NCI-H69 (cell line): ENCODE measurements around the gene THADA.
A peak's percentile ranks its signal among the peaks of the same experiment; 100 is the strongest.
"Not testable (repeated sequence)": the region's sequence is repeated elsewhere in the genome, so short reads cannot be mapped to it uniquely, and the experiment has no call there.

Experiments used
- DNase-seq: peaks from one replicate; lab custom pipeline; 2025; lab: John Stamatoyannopoulos, UW

Gene THADA

GRCh38 chr2:43595603-43596412, at the start of gene THADA:
TSS of gene THADA (minus strand) at chr2:43596038. CDS start at chr2:43592392, 3,646 bp downstream.
- peak; percentile 98 for DNase-seq

DNA sequence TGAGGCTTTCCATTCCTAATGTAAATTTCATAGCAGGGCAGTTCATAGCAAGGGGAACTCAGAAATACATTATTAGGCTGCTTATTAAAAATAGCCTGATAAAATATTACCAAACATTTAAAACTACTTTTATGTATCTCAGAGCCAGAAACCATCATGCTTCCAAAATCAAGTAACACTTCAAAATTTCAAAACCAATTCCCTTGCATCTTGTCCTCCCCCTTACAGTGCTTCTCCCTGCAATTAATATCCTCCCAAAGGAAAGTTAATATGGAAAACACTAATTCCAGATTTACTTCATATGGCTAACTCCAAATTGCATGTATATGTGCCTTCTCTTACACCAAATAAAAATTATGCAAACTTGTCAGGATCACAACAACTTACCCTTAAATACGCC, 47.8 kb upstream of the THADA start:
- no peak for DNase-seq

- DNase-seq: no peak
These were observed 46.5 kb upstream of the THADA start for GRCh38 chr2:43642363-43642762.

GRCh38 chr2:43637030-43637803, 41.4 kb upstream of the THADA start, which contains the start of gene PLEKHH2:
TSS of gene PLEKHH2 (plus strand) at chr2:43637260. CDS start at chr2:43644674, 7,414 bp downstream.
- DNase-seq: peak; percentile 79

DNA sequence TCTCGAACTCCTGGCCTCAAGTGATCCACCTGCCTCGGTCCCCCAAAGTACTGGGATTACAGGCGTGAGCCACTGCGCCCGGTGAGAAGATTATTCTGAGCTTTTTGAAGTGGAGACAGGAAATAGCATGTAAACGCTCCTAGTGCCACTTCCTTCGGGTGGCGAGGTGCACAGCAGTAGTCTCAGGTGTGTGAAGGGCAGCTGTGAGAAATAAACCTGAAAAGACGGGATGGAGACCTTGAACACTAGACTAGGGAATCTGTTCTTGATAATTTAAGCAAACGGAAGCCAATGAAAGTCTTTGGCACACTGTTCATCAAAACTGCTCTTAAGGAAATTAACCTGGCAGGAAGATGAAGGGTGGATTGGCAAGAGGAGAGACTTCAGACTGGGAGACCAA, 40.8 kb upstream of the THADA start:
- DNase-seq: no peak

DNA sequence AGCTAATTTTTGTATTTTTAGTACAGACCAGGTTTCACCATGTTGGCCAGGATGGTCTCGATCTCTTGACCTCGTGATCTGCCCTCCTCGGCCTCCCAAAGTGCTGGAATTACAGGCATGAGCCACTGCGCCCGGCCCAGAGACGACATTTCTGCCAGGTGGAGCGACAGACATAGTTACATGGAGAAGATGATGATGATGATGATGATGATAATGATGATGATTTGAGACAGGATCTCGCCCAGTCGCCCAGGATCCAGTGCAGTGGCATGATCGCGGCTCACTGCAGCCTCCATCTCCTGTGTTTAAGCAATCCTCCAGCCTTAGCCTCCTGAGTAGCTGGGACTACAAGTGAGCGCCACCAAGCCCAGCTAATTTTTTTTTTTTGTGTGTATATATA, 40.3 kb upstream of the THADA start:
- DNase-seq: not testable (repeated sequence)

GRCh38 chr2:43634604-43635306, 38.9 kb upstream of the THADA start:
- DNase-seq: peak; percentile 92

DNA sequence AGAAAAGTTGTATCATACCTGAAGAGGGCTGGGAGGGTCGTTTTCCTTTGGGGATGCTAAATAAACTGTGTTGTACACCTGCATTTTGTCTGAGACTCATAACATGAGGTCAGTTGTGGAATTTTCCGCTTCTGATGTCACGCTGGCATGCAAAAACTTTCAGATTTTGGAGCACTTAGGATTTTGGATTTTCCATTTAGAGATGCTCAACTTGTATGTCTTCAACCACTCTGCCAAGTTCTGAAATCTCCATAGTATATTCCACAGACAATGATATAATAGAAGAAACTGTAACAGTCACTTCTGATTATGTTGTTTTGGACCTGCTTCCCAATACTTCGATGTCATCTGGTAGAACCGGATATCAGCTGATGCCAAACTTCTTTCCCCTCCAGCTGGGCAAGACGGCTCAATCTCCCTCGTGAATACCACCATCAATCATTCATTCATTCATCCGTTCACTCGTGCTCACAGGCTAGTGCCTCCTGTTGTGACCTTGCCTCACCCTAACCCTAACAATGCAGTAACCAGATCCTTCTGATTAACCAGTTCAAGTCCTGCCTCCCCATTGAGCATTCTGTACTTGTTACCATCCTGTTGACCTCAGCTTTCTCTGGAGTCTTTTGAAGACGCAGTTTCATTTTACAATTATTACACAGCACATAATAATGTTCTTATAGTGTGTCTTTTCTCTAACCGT, 35.9 kb upstream of the THADA start:
- DNase-seq: no peak

- peak; percentile 9 for DNase-seq
These were observed 27.2 kb upstream of the THADA start for GRCh38 chr2:43622931-43623451.

DNA sequence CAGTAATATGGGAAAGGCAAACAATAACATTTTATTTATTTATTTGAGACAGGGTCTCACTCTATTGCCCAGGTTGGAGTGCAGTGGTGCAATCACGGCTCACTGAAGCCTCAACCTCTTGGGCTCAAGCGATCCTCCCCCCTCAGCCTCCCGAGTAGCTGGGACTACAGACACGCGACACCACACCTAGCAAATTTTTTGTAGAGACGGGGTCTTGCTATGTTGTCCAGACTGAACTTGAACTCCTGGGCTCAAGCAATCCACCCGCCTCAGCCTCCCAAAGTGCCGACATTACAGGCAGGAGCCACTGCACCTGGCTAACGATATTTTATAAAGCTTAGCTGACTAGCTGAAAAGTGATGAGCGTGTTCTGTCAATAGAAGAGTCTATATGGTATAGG, 23.7 kb upstream of the THADA start:
- no peak for DNase-seq

GRCh38 chr2:43616967-43617680, 21.3 kb upstream of the THADA start:
- DNase-seq: no peak

DNA sequence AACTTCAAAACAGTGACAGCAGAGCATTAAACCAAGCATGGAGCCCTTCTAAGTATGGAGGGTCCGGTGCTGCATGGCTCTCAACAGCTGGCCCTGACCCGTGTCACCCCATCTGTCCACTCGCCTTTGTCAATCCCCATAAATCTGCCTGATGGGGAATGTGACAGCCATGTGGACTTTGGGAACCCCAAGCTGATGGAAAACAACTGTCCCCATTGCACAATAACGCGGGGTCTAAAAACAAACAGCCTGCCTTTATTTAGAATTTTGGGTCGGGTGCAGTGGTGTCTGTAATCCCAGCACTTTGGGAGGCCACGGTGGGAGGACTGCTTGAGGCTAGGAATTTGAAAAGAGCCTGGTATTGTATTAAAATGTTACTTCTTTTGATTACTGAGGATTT, 17.1 kb upstream of the THADA start:
- no peak for DNase-seq

GRCh38 chr2:43611987-43612894, 16.4 kb upstream of the THADA start:
- peak; percentile 68 for DNase-seq

- no peak for DNase-seq
These were observed 14.5 kb upstream of the THADA start for GRCh38 chr2:43610361-43610760.

DNA sequence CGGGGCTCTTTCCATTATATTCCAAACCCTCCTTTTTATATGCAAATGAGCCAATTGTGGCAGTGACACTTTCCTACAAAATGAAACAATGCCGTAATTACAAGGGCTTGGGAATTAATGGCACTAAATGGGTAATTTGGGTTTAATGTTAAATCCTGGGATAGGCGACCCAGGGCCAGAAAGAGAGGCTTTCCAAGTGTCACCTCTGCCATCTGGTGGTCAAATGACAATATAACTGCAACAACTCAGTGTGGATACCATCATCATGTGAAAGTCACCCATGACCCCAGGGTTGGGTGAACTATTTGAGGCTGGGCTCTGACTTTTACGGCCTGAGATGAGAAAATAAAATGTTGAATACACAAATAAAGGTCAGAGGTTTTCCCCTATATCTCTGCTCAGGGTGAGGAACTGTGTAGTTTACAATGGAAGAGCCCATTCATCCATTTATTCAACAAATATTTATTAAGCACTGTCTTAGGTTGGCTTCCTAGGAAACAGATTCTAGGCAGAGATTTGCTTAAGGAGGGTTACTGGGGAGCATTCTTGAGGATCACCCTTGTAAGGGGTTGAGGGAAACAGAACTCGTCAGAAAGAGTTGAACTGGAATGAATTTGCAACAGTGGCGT, 13.6 kb upstream of the THADA start:
- peak; percentile 65 for DNase-seq

- peak; percentile 54 for DNase-seq
These were observed 10.0 kb upstream of the THADA start for GRCh38 chr2:43605851-43606250.

- DNase-seq: peak; percentile 59
These were observed 9.3 kb upstream of the THADA start for GRCh38 chr2:43605079-43605655.

GRCh38 chr2:43604674-43605073, 8.8 kb upstream of the THADA start:
- no peak for DNase-seq

GRCh38 chr2:43600596-43600995, 4.8 kb upstream of the THADA start:
- not testable (repeated sequence) for DNase-seq
